Spleen (tissue), 11 donors: ENCODE results near the gene TRAM2. TPM values are rescaled to one million over a fixed set of nuclear protein-coding genes. Genes with fewer than 3 reads are reported as not detected.
A peak's percentile ranks its signal among the peaks of the same experiment; 100 is the strongest.

Source experiments
- DNase-seq: peaks from one replicate; pipeline ENCODE4 v3.0.0-alpha.2; 2020
- H3K27ac ChIP-seq, 8 donors: fragments of 200-600 bp; sonication (generic) in 7 of 8; 1 replicate in 4 of 8; 2 replicates in 4 of 8; pipeline versions ENCODE4 v1.5.0 to v1.8.0; 2016 to 2021; ENCODE audit warnings: inconsistent platforms in 4 of 8, mild to moderate bottlenecking in 4 of 8, moderate library complexity in 1 of 8
- H3K27me3 ChIP-seq, 7 donors: fragments of 200-600 bp; sonication (generic) in 6 of 7; replicated peaks in 1 of 7; 1 replicate in 4 of 7; 2 replicates in 3 of 7; pipeline versions ENCODE4 v1.5.0 to v1.8.0; 2016 to 2021; ENCODE audit warnings: inconsistent platforms in 3 of 7, mild to moderate bottlenecking in 1 of 7
- H3K36me3 ChIP-seq, 6 donors: fragments of 200-600 bp; sonication (generic) in 5 of 6; 1 replicate in 4 of 6; 2 replicates in 2 of 6; pipeline versions ENCODE4 v1.5.0 to v1.8.0; 2016 to 2021; ENCODE audit warnings: inconsistent platforms in 2 of 6
- H3K4me1 ChIP-seq, 6 donors: fragments of 200-600 bp; sonication (generic) in 5 of 6; 1 replicate in 3 of 6; 2 replicates in 3 of 6; pipeline versions ENCODE4 v1.5.0 to v1.8.0; 2016 to 2021; ENCODE audit warnings: inconsistent platforms in 3 of 6
- H3K4me3 ChIP-seq, 8 donors: fragments of 200-600 bp; sonication (generic) in 7 of 8; 1 replicate in 4 of 8; 2 replicates in 4 of 8; pipeline versions ENCODE4 v1.5.0 to v1.8.0; 2016 to 2021; ENCODE audit warnings: inconsistent platforms in 4 of 8, mild to moderate bottlenecking in 4 of 8, moderate library complexity in 2 of 8
- H3K9me3 ChIP-seq, 8 donors: fragments of 200-600 bp; sonication (generic) in 7 of 8; 1 replicate in 4 of 8; 2 replicates in 4 of 8; pipeline versions ENCODE4 v1.5.0 to v1.8.0; 2016 to 2021; ENCODE audit warnings: inconsistent platforms in 4 of 8
- POLR2A ChIP-seq, 3 donors: fragments of 450-650 bp; IDR thresholded peaks; one replicate each; pipeline ENCODE4 v1.5.1; 2017; ENCODE audit warnings: antibody characterized with exemption in 3 of 3, mild to moderate bottlenecking in 1 of 3
- POLR2AphosphoS5 ChIP-seq, 3 donors: sonication (generic); formaldehyde crosslinking; IDR thresholded peaks; one replicate each; pipeline ENCODE4 v1.5.1; 2017; ENCODE audit warnings: antibody characterized with exemption in 3 of 3
- WGBS, 5 donors: extraction: QIAGEN DNeasy Blood & Tissue Kit in 3 of 5; methylation state at CpG; one replicate each; pipeline versions ENCODE4 v1.1.5 to v1.1.7; 2013 to 2018; 5-methylcytosine and 5-hydroxymethylcytosine counted together
- intact Hi-C: fragments of 100-400 bp; cut with DNase I; formaldehyde crosslinking; loops from one replicate; pipeline ENCODE4 v1.15.0; 2023; ENCODE audit warnings: low total_unique reads
- polyA plus RNA-seq, 3 donors: library from polyadenylated mRNA; stranded (reverse); fragments of 200-250 nt; gene quantifications; one replicate each; pipeline ENCODE4 v1.2.1, GENCODE V29; 2013
- total RNA-seq, 7 donors: library from RNA; depleted of rRNA in 3 of 7; stranded (reverse); fragments of >200 nt in 3 of 7; fragmentation: NEBNext Ultra II Directional in 4 of 7; extraction: Animal tissue kit (Norgen Biotek cat#: 25700) in 4 of 7; gene quantifications; one replicate each; pipeline versions ENCODE4 v1.1.0 to v1.2.1, GENCODE V29; 2016 to 2021
- TF ChIP-seq, protein P1 (sequence below), 11 experiments: fragments of 200-600 bp in 7 of 11; fragments of 450-650 bp in 4 of 11; sonication (generic) in 4 of 11; IDR thresholded peaks in 8 of 11; conservative IDR thresholded peaks in 3 of 11; 1 replicate in 7 of 11; 2 replicates in 4 of 11; pipeline versions ENCODE4 v1.4.0 to v1.8.0; 2016 to 2021; ENCODE audit warnings: antibody characterized with exemption in 11 of 11, inconsistent platforms in 4 of 11, mild to moderate bottlenecking in 1 of 11
- donor health status: healthy with polysubstance abuse.
- donor health status: DM: no; HTN: no; CAD: no; lungs with moderate emphysema.
- donor health status: DM: no; HTN: no; CAD: no.
- donor health status: Bipolar disorder and iron deficiency.
- donor health status: healthy.
- donor health status: DM: no; HTN: no; CAD: no.
- donor health status: DM: yes; HTN: yes; CAD: no.

TRAM2 gene
- total and polyA plus RNA-seq, 10 donors, result 1.8 to 47.7 (median 32.3) TPM

GRCh38 chr6:52546192-52546591 lies 30.7 kb downstream of the TRAM2 start:
- Histone ChIP-seq H3K4me1 (peaks cover 23 to 90% (median 48%) of the 10 kb centered on the region in 6 donors), H3K27ac (peak overlapping the region in 5 of 8 donors; percentile 14 to 67 (median 51)), H3K27me3 (no peaks in the 10 kb centered on the region), H3K4me3 (no peak overlapping the region), H3K9me3 (no peaks in the 10 kb centered on the region), H3K36me3 (peaks cover 0 to 7% (median 0%) of the 10 kb centered on the region in 6 donors)
- 65 to 94% (median 81%) methylated on average over 1 of the region's 1 CpG for WGBS, 5 donors
- intact Hi-C loops, result no loop called here
- TF ChIP-seq, protein P1, sequence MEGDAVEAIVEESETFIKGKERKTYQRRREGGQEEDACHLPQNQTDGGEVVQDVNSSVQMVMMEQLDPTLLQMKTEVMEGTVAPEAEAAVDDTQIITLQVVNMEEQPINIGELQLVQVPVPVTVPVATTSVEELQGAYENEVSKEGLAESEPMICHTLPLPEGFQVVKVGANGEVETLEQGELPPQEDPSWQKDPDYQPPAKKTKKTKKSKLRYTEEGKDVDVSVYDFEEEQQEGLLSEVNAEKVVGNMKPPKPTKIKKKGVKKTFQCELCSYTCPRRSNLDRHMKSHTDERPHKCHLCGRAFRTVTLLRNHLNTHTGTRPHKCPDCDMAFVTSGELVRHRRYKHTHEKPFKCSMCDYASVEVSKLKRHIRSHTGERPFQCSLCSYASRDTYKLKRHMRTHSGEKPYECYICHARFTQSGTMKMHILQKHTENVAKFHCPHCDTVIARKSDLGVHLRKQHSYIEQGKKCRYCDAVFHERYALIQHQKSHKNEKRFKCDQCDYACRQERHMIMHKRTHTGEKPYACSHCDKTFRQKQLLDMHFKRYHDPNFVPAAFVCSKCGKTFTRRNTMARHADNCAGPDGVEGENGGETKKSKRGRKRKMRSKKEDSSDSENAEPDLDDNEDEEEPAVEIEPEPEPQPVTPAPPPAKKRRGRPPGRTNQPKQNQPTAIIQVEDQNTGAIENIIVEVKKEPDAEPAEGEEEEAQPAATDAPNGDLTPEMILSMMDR (IDR thresholded peaks at IDR 0.05 in 8 of 11, conservative IDR thresholded peaks at IDR 0.05 in 3 of 11), result no peak
- TF ChIP-seq POLR2A (IDR thresholded peaks at IDR 0.05), result no peak
- DNase-seq, result no peak

DNA sequence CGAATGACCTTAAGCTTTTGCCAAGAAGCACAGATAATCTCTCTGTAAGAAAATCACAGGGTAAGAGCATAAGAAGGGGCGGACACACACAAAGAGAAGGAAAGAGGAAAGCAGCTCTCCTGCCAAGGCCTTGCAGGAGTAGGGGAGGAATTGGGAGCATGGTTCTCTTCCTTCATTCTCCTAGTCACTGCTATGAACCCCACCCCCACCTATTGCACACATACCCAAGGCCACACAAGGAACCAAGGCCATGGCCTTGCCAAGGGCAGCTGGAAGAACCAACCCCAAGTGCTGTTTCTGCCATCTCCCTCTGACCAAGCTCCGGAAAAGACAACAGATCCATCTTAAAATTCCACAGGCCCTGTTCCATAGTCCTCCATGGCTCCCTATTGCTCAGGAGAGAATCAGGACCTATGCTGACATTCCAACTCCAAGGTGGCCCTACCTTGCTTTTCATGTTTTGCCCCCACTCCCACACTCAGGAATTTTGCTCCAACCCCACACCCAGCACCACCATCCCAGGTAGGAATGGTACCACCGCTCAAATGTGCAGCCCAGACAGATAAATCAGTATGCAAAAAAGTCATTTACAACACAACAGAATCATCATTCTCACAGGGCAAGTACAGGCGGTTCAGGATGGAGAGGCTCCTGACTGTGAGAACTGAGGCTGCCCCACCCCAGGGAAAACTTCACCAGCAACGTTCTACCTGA lies 31.3 kb downstream of the TRAM2 start:
- no peak for TF ChIP-seq POLR2AphosphoS5 (IDR thresholded peaks at IDR 0.05)
- TF ChIP-seq, protein P1 (IDR thresholded peaks at IDR 0.05 in 8 of 11, conservative IDR thresholded peaks at IDR 0.05 in 3 of 11), result no peak
- no peak for DNase-seq
- peaks cover 23 to 92% (median 44%) of the 10 kb centered on the region in 6 donors for H3K4me1 ChIP-seq
- peak overlapping the region in 7 of 8 donors; percentile 15 to 67 (median 50) for H3K27ac ChIP-seq
- no peaks in the 10 kb centered on the region for H3K9me3 ChIP-seq
- intact Hi-C loops, result no loop called here
- no peak overlapping the region for H3K4me3 ChIP-seq
- peaks cover 0 to 7% (median 0%) of the 10 kb centered on the region in 6 donors for H3K36me3 ChIP-seq
- H3K27me3 ChIP-seq, result no peaks in the 10 kb centered on the region
- WGBS, 5 donors, result 74 to 85% (median 79%) methylated on average over 6 of the region's 6 CpGs

DNA sequence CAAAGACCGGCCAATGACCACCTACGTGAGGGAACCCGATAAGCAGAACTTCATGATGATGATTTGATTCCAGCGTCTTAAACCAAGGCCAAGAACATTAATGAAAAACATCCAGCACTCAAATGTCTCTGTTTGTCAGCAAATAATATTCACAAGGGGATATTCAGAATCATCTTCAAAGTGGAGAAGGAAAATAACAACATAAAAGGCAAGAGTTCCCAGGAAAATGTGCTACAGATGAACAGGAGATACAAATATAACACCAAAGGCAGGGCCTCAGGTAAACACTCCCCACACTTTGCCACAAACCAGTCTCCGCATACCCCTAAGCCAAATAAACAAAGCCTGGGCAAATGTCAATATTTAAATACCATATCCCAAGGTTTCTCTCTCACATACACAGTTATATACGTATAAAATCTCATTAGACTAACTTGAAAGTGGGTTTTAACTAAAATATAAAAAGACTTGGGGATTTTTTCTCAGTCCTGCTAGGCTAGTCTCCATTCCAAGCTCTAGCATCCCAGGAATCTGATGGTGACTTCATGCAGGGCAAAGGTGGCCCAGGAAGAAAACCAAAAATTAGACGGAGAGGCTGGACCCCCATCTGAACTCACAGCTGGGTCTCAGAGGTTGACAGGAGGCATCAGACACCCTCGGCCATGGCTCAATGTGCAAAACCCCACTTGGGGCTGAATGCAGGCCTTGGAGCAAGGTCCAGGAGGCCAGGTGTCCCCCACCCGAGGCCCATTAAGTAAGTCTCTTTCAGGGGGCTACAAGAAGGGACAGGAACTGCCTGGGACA lies 32.1 kb downstream of the TRAM2 start:
- Histone ChIP-seq H3K27ac (peak overlapping the region in 7 of 8 donors; percentile 40 to 74 (median 53)), H3K9me3 (no peaks in the 10 kb centered on the region), H3K4me3 (no peak overlapping the region), H3K27me3 (no peaks in the 10 kb centered on the region), H3K4me1 (peaks cover 22 to 92% (median 41%) of the 10 kb centered on the region in 6 donors), H3K36me3 (peaks cover 0 to 7% (median 0%) of the 10 kb centered on the region in 6 donors)
- WGBS, 5 donors, result 82 to 90% (median 84%) methylated on average over 9 of the region's 9 CpGs
- TF ChIP-seq, protein P1 (IDR thresholded peaks at IDR 0.05 in 8 of 11, conservative IDR thresholded peaks at IDR 0.05 in 3 of 11), result no peak
- TF ChIP-seq POLR2A (IDR thresholded peaks at IDR 0.05) (no peak), POLR2AphosphoS5 (IDR thresholded peaks at IDR 0.05) (no peak)
- intact Hi-C loops, result no loop called here
- DNase-seq, result no peak
